UCSD-AML1 (cell line): ENCODE data around the gene SH2D4B.

Experiments
- DNase-seq: peaks from one replicate; lab custom pipeline; 2025; ENCODE audit not compliant: unreplicated experiment; lab: John Stamatoyannopoulos, UW

The SH2D4B gene

GRCh38 chr10:80585812-80586211 is 48.1 kb downstream of the SH2D4B start:
- no peak for DNase-seq

DNA sequence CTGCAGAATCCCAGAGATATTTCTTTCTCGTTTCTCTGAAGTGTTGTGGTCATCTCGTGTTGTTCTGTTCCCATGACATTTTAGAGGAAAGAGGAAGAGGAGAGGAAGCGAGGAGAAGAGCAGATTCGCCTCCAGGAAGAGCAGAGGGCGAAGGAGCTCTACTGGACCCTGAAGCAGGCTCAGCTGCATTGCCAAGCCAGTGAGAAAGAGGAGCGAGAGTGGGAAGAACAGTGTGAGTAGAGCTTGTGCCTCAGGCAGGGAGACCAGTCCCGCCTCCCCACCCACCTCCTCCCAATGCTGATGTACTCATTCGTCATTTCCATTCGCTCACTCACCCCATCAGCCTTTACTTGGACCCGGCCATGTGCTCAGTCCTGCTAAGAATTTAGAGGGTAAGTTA is 50.8 kb downstream of the SH2D4B start:
- no peak for DNase-seq

- DNase-seq: no peak
These were observed 52.1 kb downstream of the SH2D4B start for GRCh38 chr10:80589726-80590373.

- DNase-seq: no peak
These were observed 53.0 kb downstream of the SH2D4B start for GRCh38 chr10:80590585-80591125.

GRCh38 chr10:80596391-80597257 is 58.9 kb downstream of the SH2D4B start:
- DNase-seq: no peak

GRCh38 chr10:80598084-80598798 is 60.5 kb downstream of the SH2D4B start:
- DNase-seq: no peak

DNA sequence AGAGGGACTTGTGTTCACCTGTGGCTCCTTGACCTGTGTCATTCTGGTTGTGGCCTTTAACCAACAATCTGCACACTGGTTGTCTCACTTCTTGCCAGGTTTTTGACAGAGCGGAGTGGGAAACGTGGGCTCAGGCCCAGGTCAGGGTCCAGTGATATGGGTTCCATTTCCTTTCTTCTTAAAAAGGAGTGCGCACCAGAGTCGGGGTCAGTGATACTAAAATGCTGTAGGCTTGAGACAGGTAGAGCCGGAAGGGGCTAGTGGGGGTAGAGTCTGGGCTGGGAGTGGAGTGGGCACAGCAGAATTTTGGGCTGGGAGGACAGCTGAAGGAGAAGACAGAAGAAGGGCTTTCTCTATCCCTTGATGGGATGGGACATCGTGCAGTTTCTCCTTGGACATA is 61.2 kb downstream of the SH2D4B start:
- no peak for DNase-seq

- peak; percentile 65 for DNase-seq
These were observed 61.7 kb downstream of the SH2D4B start for GRCh38 chr10:80599424-80599847.

DNA sequence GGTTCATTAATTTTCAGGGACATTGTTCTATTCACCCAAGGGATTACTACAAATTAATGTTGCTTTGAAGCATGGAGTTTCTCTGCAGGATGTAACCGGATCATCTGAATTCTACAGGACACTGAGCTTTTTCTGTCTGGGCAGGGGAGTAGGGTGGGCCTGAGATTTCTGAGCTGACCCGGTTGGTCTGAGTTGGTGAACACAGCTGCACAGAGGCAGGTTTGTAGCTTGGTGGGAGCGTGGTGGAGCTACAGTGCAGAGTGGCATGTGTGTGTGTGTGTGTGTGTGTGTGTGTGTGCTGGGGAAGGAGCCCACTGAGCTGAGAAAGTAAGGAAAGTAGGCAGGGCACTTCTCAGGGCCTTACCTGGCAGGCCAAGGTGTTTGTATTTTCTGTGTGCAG is 62.6 kb downstream of the SH2D4B start:
- no peak for DNase-seq

GRCh38 chr10:80602881-80603280 is 65.2 kb downstream of the SH2D4B start:
- no peak for DNase-seq

GRCh38 chr10:80603516-80603915 is 65.8 kb downstream of the SH2D4B start:
- DNase-seq: no peak

- no peak for DNase-seq
These were observed 71.0 kb downstream of the SH2D4B start for GRCh38 chr10:80608706-80609105.

GRCh38 chr10:80609331-80609730 is 71.6 kb downstream of the SH2D4B start:
- no peak for DNase-seq

GRCh38 chr10:80611481-80612185 is 73.9 kb downstream of the SH2D4B start:
- DNase-seq: no peak

DNA sequence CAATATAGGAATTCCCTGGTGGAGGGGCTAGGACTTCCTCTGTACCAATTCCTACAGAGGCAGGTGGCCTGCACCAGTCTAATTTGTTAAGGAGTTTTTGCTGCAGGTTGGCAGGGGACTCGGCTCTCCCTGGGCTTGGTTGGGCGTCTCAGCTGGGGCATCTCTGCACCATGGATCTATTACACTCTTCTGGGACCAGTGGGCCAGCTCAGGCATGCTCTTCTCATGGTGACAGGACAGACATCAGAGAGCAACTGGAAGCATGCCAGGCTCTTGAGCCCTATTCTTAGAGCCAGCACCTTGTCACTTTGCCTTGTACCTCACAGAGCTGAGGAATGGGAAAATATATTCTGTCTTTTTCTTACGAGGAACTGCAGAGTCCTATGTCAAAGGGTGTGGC is 74.6 kb downstream of the SH2D4B start:
- no peak for DNase-seq

DNA sequence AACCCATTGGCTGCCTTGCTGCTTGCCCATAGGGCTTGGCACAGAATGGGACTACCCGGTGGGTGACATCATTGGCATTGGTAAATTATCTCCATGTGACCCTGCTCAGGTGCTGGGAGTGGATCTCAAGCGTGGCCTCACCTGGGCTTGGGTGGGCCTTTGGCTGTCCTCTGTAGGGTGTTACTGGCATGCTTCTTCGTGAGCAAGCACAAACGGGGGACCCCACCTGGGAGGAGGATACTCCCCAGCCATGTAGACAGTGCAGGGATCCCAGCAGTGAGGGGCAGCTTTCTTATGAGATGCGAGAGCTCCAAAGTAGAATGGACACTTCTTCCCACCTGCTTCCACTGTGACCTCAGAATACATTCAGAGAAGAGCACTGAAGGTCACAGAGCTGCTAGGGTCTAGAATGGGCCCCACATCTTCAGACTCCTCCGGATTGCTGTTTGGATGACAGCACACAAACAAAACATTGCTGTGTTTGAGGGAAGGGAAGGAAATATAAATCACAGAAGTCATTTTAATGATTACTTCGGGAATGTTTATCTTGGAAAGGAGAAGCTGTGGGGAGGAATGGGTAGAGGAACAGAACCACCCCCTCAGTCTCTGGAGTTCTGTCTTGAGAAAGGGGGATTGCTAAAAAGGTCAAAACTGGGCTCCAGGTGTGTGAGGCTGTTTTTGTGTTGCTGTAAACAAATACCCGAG is 75.9 kb downstream of the SH2D4B start:
- DNase-seq: no peak

DNA sequence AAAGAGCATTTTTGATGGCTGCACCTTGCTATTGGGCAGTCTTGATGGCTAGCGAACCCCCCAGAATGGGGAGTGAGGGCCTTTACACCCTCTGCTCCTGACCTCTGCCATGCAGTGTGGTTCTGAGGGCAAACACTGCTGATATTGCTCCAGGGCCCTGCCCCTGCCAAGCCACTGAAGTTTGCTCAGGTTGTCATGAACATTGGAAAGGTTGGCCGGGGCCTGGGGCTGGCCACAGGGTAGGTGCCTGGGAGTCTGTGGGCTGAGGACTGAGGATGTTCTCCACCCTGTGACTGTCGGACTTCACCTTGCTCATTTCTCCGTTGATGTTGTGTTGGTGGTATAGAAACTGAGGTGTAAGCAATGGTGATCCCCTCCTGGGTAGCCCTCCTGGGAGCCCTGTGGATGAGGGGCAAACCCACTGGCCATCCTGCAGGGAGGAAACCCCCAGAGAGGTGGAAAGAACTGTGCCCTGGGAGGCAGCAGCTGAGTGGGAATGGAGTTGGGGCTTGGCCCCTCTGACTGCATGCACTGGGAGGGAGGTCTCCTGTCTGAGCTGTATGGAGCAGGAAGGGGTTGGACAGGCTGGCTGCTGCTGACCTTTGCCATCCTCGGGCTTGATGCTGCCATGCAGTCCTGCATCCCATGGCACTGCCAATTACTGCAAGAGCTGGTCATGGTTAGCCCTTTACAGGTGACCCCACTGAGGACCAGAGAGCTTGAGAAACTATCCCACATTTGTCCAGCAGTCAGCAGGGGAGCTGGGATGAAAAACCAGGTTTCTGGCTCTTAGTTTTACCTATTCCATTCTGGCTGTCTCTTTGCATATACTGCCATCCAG is 77.1 kb downstream of the SH2D4B start:
- no peak for DNase-seq

DNA sequence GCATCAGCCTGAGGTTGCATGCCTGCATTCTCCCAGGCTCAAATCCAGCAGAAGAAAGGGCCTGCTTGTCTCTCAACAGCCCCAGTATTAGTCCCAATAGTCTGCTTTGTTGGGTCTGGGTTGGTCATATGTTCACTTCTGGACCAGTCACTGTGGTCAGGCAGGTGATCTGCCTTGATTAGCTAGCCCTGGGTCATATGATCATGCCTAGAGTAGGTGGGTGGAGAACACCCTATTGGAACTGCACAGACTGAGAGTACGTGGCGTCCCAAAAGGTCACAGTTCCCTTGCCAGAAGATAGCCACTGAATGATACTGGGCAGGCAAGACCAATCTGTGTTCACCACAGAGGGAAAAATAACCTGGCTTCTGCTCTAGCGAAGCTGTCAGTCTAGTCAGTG is 80.1 kb downstream of the SH2D4B start:
- no peak for DNase-seq

GRCh38 chr10:80619036-80619435 is 81.3 kb downstream of the SH2D4B start:
- no peak for DNase-seq
